GM12872 (cell line): ENCODE measurements around the gene SHISA5.

Source experiments
- CTCF ChIP-seq: IDR thresholded peaks from 3 replicates; pipeline ENCODE4 v1.5.1; 2011; ENCODE audit warnings: low read depth, mild to moderate bottlenecking, low read length, moderate library complexity; ENCODE audit not compliant: insufficient read depth

Gene SHISA5

GRCh38 chr3:48423241-48423882 lies 80.6 kb downstream of the SHISA5 start:
- no peak for TF ChIP-seq CTCF

GRCh38 chr3:48422681-48423080 lies 81.3 kb downstream of the SHISA5 start:
- no peak for TF ChIP-seq CTCF

- peak; percentile 28; the same call in 2 of the 3 replicates for TF ChIP-seq CTCF
Measured at GRCh38 chr3:48422272-48422671, 81.7 kb downstream of the SHISA5 start.

GRCh38 chr3:48420561-48420960 lies 83.4 kb downstream of the SHISA5 start:
- TF ChIP-seq CTCF = no peak

- no peak for TF ChIP-seq CTCF
Measured at GRCh38 chr3:48419597-48419996, 84.4 kb downstream of the SHISA5 start.

GRCh38 chr3:48419149-48419548 lies 84.8 kb downstream of the SHISA5 start:
- TF ChIP-seq CTCF = no peak

- no peak for TF ChIP-seq CTCF
Measured at GRCh38 chr3:48418651-48419050, 85.3 kb downstream of the SHISA5 start.
